H1 (cell line): ENCODE data around the gene XYLB. TPM values are rescaled to one million over a fixed set of nuclear protein-coding genes. Genes with fewer than 3 reads are reported as not detected.
"Not testable (repeated sequence)": the region's sequence is repeated elsewhere in the genome, so short reads cannot be mapped to it uniquely, and the experiment has no call there.

ENCODE experiments used
- CTCF ChIA-PET: fragments of 300-600 bp; sonication (Branson Sonifier 250); formaldehyde crosslinking; loops from one replicate; lab custom pipeline; 2021; ENCODE audit not compliant: partially characterized antibody; lab: Charles Lee
- POLR2A ChIA-PET: fragments of 300-600 bp; sonication (Branson Sonifier 250); formaldehyde crosslinking; loops from one replicate; lab custom pipeline; 2021; ENCODE audit warnings: inconsistent platforms; ENCODE audit not compliant: partially characterized antibody; lab: Charles Lee
- DNase-seq, 2 experiments: peaks; one replicate each; pipeline versions ENCODE4 v3.0.0 to v3.0.0-alpha.2; 2010 to 2022; ENCODE audit warnings: low spot score in 2 of 2, low read depth in 1 of 2, mixed read lengths in 1 of 2
- FAIRE-seq: peaks from 2 replicates; lab custom pipeline; 2011; peaks lifted over from hg19 to GRCh38; lab: Jason Lieb, UNC
- H2AFZ ChIP-seq: 2 replicates; pipeline ENCODE4 v1.8.1; 2012; ENCODE audit warnings: low read length, inconsistent platforms
- H2AK5ac ChIP-seq: 2 replicates; pipeline ENCODE4 v1.6.1; 2013; ENCODE audit warnings: low read depth, low read length
- H2BK120ac ChIP-seq: replicated peaks from 2 replicates; pipeline ENCODE3; 2013; ENCODE audit warnings: low read depth, low read length, inconsistent platforms
- H2BK12ac ChIP-seq: 2 replicates; pipeline ENCODE4 v1.6.1; 2013; ENCODE audit warnings: low read depth, low read length
- H2BK15ac ChIP-seq: 2 replicates; pipeline ENCODE4 v1.6.1; 2013; ENCODE audit warnings: low read length
- H2BK20ac ChIP-seq: 2 replicates; pipeline ENCODE4 v1.6.1; 2013; ENCODE audit warnings: low read length
- H2BK5ac ChIP-seq: 2 replicates; pipeline ENCODE4 v1.6.1; 2013; ENCODE audit warnings: low read depth, low read length
- H3K14ac ChIP-seq: 2 replicates; pipeline ENCODE4 v1.6.1; 2013; ENCODE audit warnings: inconsistent platforms; ENCODE audit not compliant: insufficient read length
- H3K18ac ChIP-seq: 2 replicates; pipeline ENCODE4 v1.6.1; 2013; ENCODE audit warnings: low read length; ENCODE audit errors: extremely low read depth
- H3K23ac ChIP-seq: 2 replicates; pipeline ENCODE4 v1.6.1; 2013; ENCODE audit warnings: inconsistent platforms; ENCODE audit not compliant: insufficient read length
- H3K23me2 ChIP-seq: 2 replicates; pipeline ENCODE4 v1.6.1; 2013; ENCODE audit warnings: low read depth, low read length
- H3K27ac ChIP-seq: 2 replicates; pipeline ENCODE4 v1.6.1; 2011; ENCODE audit warnings: low read depth, low read length, inconsistent platforms
- H3K27me3 ChIP-seq, 4 experiments: replicated peaks in 1 of 4; 1 replicate in 1 of 4; 2 replicates in 3 of 4; pipeline versions ENCODE4 v1.6.1 to v1.8.1; 2011 to 2013; ENCODE audit warnings: low read length in 3 of 4, mild to moderate bottlenecking in 3 of 4, inconsistent platforms in 2 of 4, mixed read lengths in 2 of 4, moderate library complexity in 1 of 4; ENCODE audit not compliant: control insufficient read depth in 3 of 4, insufficient read depth in 3 of 4; ENCODE audit errors: extremely low read depth in 1 of 4
- H3K36me3 ChIP-seq, 4 experiments: 2 replicates each; pipeline versions ENCODE4 v1.6.1 to v1.8.1; 2011 to 2013; ENCODE audit warnings: mild to moderate bottlenecking in 4 of 4, low read length in 3 of 4, moderate library complexity in 2 of 4, control low read depth in 1 of 4, inconsistent platforms in 1 of 4; ENCODE audit not compliant: insufficient read depth in 4 of 4, control insufficient read depth in 2 of 4
- H3K4ac ChIP-seq: replicated peaks from 2 replicates; pipeline ENCODE3; 2013; ENCODE audit warnings: low read length, low read depth, mixed read lengths, inconsistent platforms; ENCODE audit not compliant: insufficient read length
- H3K4me1 ChIP-seq, 4 experiments: replicated peaks in 1 of 4; 1 replicate in 1 of 4; 2 replicates in 3 of 4; pipeline versions ENCODE4 v1.6.1 to v1.8.1; 2011 to 2013; ENCODE audit warnings: low read length in 3 of 4, inconsistent platforms in 2 of 4, mixed read lengths in 1 of 4; ENCODE audit not compliant: insufficient read depth in 4 of 4, control insufficient read depth in 3 of 4
- H3K4me2 ChIP-seq, 2 experiments: 2 replicates each; pipeline versions ENCODE4 v1.6.1 to v1.8.1; 2011 to 2013; ENCODE audit warnings: low read depth in 2 of 2, low read length in 2 of 2, control low read depth in 1 of 2, inconsistent platforms in 1 of 2, mild to moderate bottlenecking in 1 of 2; ENCODE audit not compliant: insufficient read depth in 1 of 2
- H3K4me3 ChIP-seq, 4 experiments: fragments of 200-600, 300-600 bp in 1 of 4; sonication (generic), shearing (Covaris generic), sonication (Bioruptor Twin) in 1 of 4; 2 replicates each; pipeline versions ENCODE4 v1.5.1 to v1.8.1; 2011 to 2016; ENCODE audit warnings: low read length in 4 of 4, low read depth in 3 of 4, control low read depth in 2 of 4, inconsistent platforms in 2 of 4, mild to moderate bottlenecking in 2 of 4, mixed read lengths in 1 of 4, moderate library complexity in 1 of 4; ENCODE audit not compliant: insufficient read depth in 2 of 4; ENCODE audit errors: extremely low read depth in 1 of 4
- H3K56ac ChIP-seq: replicated peaks from 2 replicates; pipeline ENCODE3; 2013; ENCODE audit warnings: low read depth, mild to moderate bottlenecking, mixed read lengths, low read length, inconsistent platforms; ENCODE audit not compliant: insufficient read length
- H3K79me1 ChIP-seq: 2 replicates; pipeline ENCODE4 v1.6.1; 2013; ENCODE audit warnings: low read depth, low read length, control low read depth
- H3K79me2 ChIP-seq, 2 experiments: 2 replicates each; pipeline versions ENCODE4 v1.6.1 to v1.8.1; 2012 to 2013; ENCODE audit warnings: low read length in 2 of 2, mild to moderate bottlenecking in 2 of 2, inconsistent platforms in 1 of 2; ENCODE audit not compliant: insufficient read depth in 2 of 2, control insufficient read depth in 1 of 2
- H3K9ac ChIP-seq, 4 experiments: replicated peaks in 1 of 4; 1 replicate in 1 of 4; 2 replicates in 3 of 4; pipeline versions ENCODE4 v1.6.1 to v1.8.1; 2011 to 2013; ENCODE audit warnings: low read depth in 3 of 4, low read length in 3 of 4, control low read depth in 2 of 4, mild to moderate bottlenecking in 2 of 4, moderate library complexity in 2 of 4, inconsistent platforms in 1 of 4; ENCODE audit errors: extremely low read depth in 1 of 4
- H3K9me3 ChIP-seq, 2 experiments: 2 replicates each; pipeline versions ENCODE4 v1.6.1 to v1.8.1; 2012 to 2013; ENCODE audit warnings: mild to moderate bottlenecking in 2 of 2, moderate library complexity in 2 of 2, control low read depth in 1 of 2, inconsistent platforms in 1 of 2, low read depth in 1 of 2, low read length in 1 of 2, mixed read lengths in 1 of 2; ENCODE audit not compliant: insufficient read depth in 2 of 2
- H4K20me1 ChIP-seq, 2 experiments: replicated peaks in 1 of 2; 2 replicates each; pipeline versions ENCODE3 to v1.8.1; 2011 to 2013; ENCODE audit warnings: inconsistent platforms in 2 of 2, low read length in 2 of 2, mild to moderate bottlenecking in 1 of 2; ENCODE audit not compliant: insufficient read depth in 2 of 2, control insufficient read depth in 1 of 2
- H4K5ac ChIP-seq: 2 replicates; pipeline ENCODE4 v1.6.1; 2013; ENCODE audit warnings: low read length, low read depth, mixed read lengths, inconsistent platforms; ENCODE audit not compliant: insufficient read length
- H4K8ac ChIP-seq: 2 replicates; pipeline ENCODE4 v1.8.0; 2013; ENCODE audit warnings: mild to moderate bottlenecking, moderate library complexity, low read length, inconsistent platforms; ENCODE audit not compliant: insufficient read depth; ENCODE audit errors: extremely low read depth
- H4K91ac ChIP-seq: replicated peaks from 2 replicates; pipeline ENCODE3; 2013; ENCODE audit warnings: low read length, mixed read lengths, inconsistent platforms; ENCODE audit not compliant: insufficient read length
- WGBS, 2 experiments: shearing (Covaris generic) in 1 of 2; methylation state at CpG; one replicate each; pipeline versions ENCODE4 v1.1.6 to v1.1.7; 2013 to 2015; ENCODE audit warnings: low lambda C conversion rate in 2 of 2, mixed read lengths in 2 of 2, inconsistent platforms in 1 of 2, low coverage in 1 of 2, missing lambda C conversion rate in 1 of 2; ENCODE audit not compliant: insufficient replicate concordance in 2 of 2, insufficient coverage in 1 of 2, insufficient read length in 1 of 2; ENCODE audit errors: extremely low coverage in 1 of 2, missing lambda C conversion rate in 1 of 2; 5-methylcytosine and 5-hydroxymethylcytosine counted together
- polyA plus RNA-seq, 7 experiments: library from polyadenylated mRNA; depleted of rRNA in 3 of 7; stranded (reverse) in 5 of 7; unstranded in 2 of 7; fragments of >200 nt in 5 of 7; fragments of 200-250 nt in 2 of 7; gene quantifications; 1 replicate in 5 of 7; 2 replicates in 1 of 7; 4 replicates in 1 of 7; pipeline versions ENCODE4 v1.2.1 to v1.2.3, GENCODE V29; 2011 to 2013; ENCODE audit warnings: missing spikeins in 2 of 7, mixed read lengths in 2 of 7
- total RNA-seq: library from RNA; stranded (reverse); fragmentation: NEBNext Ultra II Directional; extraction: Animal tissue kit (Norgen Biotek cat#: 25700); gene quantifications from 2 replicates; pipeline ENCODE4 v1.2.1, GENCODE V29; 2021

XYLB gene
- total and polyA plus RNA-seq, 2 of the 8 experiments (the other 6 are each of a cell fraction or from before 2014, with no cell fraction given), result 1.7 to 5.5 TPM

- H3K56ac ChIP-seq, H3K23me2 ChIP-seq, H3K23ac ChIP-seq, H4K91ac ChIP-seq, H2BK5ac ChIP-seq, H3K27ac ChIP-seq, H3K27me3 ChIP-seq, H2BK12ac ChIP-seq, H3K14ac ChIP-seq, H2AK5ac ChIP-seq, H3K9ac ChIP-seq, FAIRE-seq, H3K4ac ChIP-seq, DNase-seq, H4K5ac ChIP-seq, H3K4me3 ChIP-seq, H4K8ac ChIP-seq, H3K79me2 ChIP-seq, POLR2A ChIA-PET, CTCF ChIA-PET, H3K18ac ChIP-seq, H2BK20ac ChIP-seq, H3K4me2 ChIP-seq, H2BK120ac ChIP-seq, H2AFZ ChIP-seq, H3K4me1 ChIP-seq, H3K79me1 ChIP-seq, H2BK15ac ChIP-seq, H3K36me3 ChIP-seq, H4K20me1 ChIP-seq: not testable (repeated sequence)
- 86% methylated on average over 2 of the region's 2 CpGs; no CpG with 5 or more reads in 1 of the 2 experiments for WGBS, 2 experiments
- H3K9me3 ChIP-seq, result peaks cover 30 to 44% of the 10 kb centered on the region in 2 experiments
These were observed 87.1 kb downstream of the XYLB start for GRCh38 chr3:38433661-38434060.

GRCh38 chr3:38438436-38439069 lies 92.0 kb downstream of the XYLB start:
- not testable (repeated sequence) for H4K5ac ChIP-seq, H3K79me2 ChIP-seq, H3K14ac ChIP-seq, FAIRE-seq, H2BK120ac ChIP-seq, H3K27me3 ChIP-seq, H3K4me1 ChIP-seq, H3K18ac ChIP-seq, H2AK5ac ChIP-seq, H3K23me2 ChIP-seq, H3K23ac ChIP-seq, H2AFZ ChIP-seq, H4K20me1 ChIP-seq, H4K91ac ChIP-seq, H3K36me3 ChIP-seq, DNase-seq, H3K4me2 ChIP-seq, H2BK20ac ChIP-seq, H3K9ac ChIP-seq, H2BK12ac ChIP-seq, H3K27ac ChIP-seq, H3K56ac ChIP-seq, H4K8ac ChIP-seq, H2BK5ac ChIP-seq, H3K4ac ChIP-seq, H3K4me3 ChIP-seq, H2BK15ac ChIP-seq, H3K79me1 ChIP-seq
- peaks cover 15 to 33% of the 10 kb centered on the region in 2 experiments; a peak in 3 of 4 replicates for H3K9me3 ChIP-seq
- WGBS, 2 experiments, result 86% methylated on average over 5 of the region's 5 CpGs; no CpG with 5 or more reads in 1 of the 2 experiments
- CTCF ChIA-PET, result interaction anchor here (0.8 kb wide), 1 partner anchor 10 kb away, joined by 4 read pairs; no protein-coding TSS in a partner anchor
- POLR2A ChIA-PET, result interaction anchor here (0.6 to 0.7 kb wide), 2 partner anchors 17 to 123 kb away, joined by 3 read pairs; no protein-coding TSS in a partner anchor
